Kidney (tissue), 14 donors: ENCODE results near the gene DHRS7C. TPM values are rescaled to one million over a fixed set of nuclear protein-coding genes. Genes with fewer than 3 reads are reported as not detected.

ENCODE experiments used
- DNase-seq, 5 donors: peaks; one replicate each; pipeline ENCODE4 v3.0.0-alpha.2; 2013 to 2020
- FAIRE-seq: peaks from 2 replicates; lab custom pipeline; 2012; peaks lifted over from hg19 to GRCh38; lab: Jason Lieb, UNC
- H3K27ac ChIP-seq, 2 donors: one replicate each; pipeline ENCODE4 v1.7.0; 2013; ENCODE audit warnings: low read depth in 2 of 2, low read length in 2 of 2, inconsistent platforms in 1 of 2
- H3K27me3 ChIP-seq: one replicate; pipeline ENCODE4 v1.7.1; 2013; ENCODE audit warnings: low read length, inconsistent platforms; ENCODE audit not compliant: control insufficient read depth, insufficient read depth
- H3K36me3 ChIP-seq, 3 donors: one replicate each; pipeline versions ENCODE4 v1.7.0 to v1.7.1; 2013; ENCODE audit warnings: low read length in 3 of 3, control low read depth in 1 of 3, inconsistent platforms in 1 of 3; ENCODE audit not compliant: insufficient read depth in 3 of 3, control insufficient read depth in 2 of 3
- H3K4me1 ChIP-seq, 3 donors: one replicate each; pipeline versions ENCODE4 v1.7.0 to v1.7.1; 2013; ENCODE audit warnings: low read length in 3 of 3, inconsistent platforms in 1 of 3, low read depth in 1 of 3; ENCODE audit not compliant: control insufficient read depth in 2 of 3, insufficient read depth in 2 of 3
- H3K4me3 ChIP-seq, 3 donors: one replicate each; pipeline versions ENCODE4 v1.7.0 to v1.8.1; 2013; ENCODE audit warnings: low read length in 3 of 3, control low read depth in 1 of 3, inconsistent platforms in 1 of 3
- H3K9ac ChIP-seq, 3 donors: one replicate each; pipeline versions ENCODE4 v1.7.0 to v1.7.1; 2013; ENCODE audit warnings: low read length in 3 of 3, control low read depth in 1 of 3, inconsistent platforms in 1 of 3
- H3K9me3 ChIP-seq, 3 donors: one replicate each; pipeline versions ENCODE4 v1.7.0 to v1.7.1; 2013; ENCODE audit warnings: low read length in 3 of 3, control low read depth in 1 of 3, inconsistent platforms in 1 of 3; ENCODE audit not compliant: control insufficient read depth in 2 of 3, insufficient read depth in 1 of 3
- CTCF ChIP-seq: IDR thresholded peaks from 3 replicates; pipeline ENCODE4 v1.5.1; 2012; ENCODE audit warnings: mild to moderate bottlenecking, moderate library complexity, borderline replicate concordance; ENCODE audit not compliant: insufficient read depth; ENCODE audit errors: extremely low read depth
- intact Hi-C: fragments of 100-400 bp; cut with DNase I; formaldehyde crosslinking; loops from one replicate; pipeline ENCODE4 v1.11.1; 2022
- polyA plus RNA-seq: library from polyadenylated mRNA; stranded (reverse); fragments of 350-450 nt; fragmentation: Illumina TruSeq; extraction: RNeasy Lipid Tissue Mini Kit (QIAGEN cat#74804); gene quantifications from one replicate; pipeline ENCODE4 v1.2.3, GENCODE V29; 2014; ENCODE audit warnings: low read depth, low replicate concordance; ENCODE audit not compliant: insufficient read depth
- total RNA-seq: library from RNA; stranded (reverse); fragmentation: NEBNext Ultra II Directional; extraction: Animal tissue kit (Norgen Biotek cat#: 25700); gene quantifications from one replicate; pipeline ENCODE4 v1.2.1, GENCODE V29; 2021
- donor health status: control.
- donor health status: control.
- donor health status: control.
- donor health status: control.
- donor health status: control.
- donor health status: DM: yes; HTN: yes; CAD: no.
- donor health status: Normal renal cell carcinoma (clear cell type).

DHRS7C gene
- total and polyA plus RNA-seq, 2 donors from 2014 or later: not detected

GRCh38 chr17:9833922-9834321, 42.5 kb upstream of the DHRS7C start:
- Histone ChIP-seq H3K27me3 (no peaks in the 10 kb centered on the region), H3K4me3 (no peak overlapping the region), H3K4me1 (no peaks in the 10 kb centered on the region), H3K36me3 (no peaks in the 10 kb centered on the region), H3K9me3 (no peaks in the 10 kb centered on the region), H3K27ac (no peak overlapping the region), H3K9ac (no peak overlapping the region)
- intact Hi-C loops: no loop called here
- TF ChIP-seq CTCF: no peak
- FAIRE-seq: no peak
- no peak for DNase-seq

- no peaks in the 10 kb centered on the region for H3K27me3 ChIP-seq
- intact Hi-C loops: no loop called here
- no peak overlapping the region for H3K4me3 ChIP-seq
- H3K9ac ChIP-seq: no peak overlapping the region
- TF ChIP-seq CTCF: no peak
- H3K27ac ChIP-seq: no peak overlapping the region
- FAIRE-seq (no peak), DNase-seq (no peak)
- H3K36me3 ChIP-seq: no peaks in the 10 kb centered on the region
- no peaks in the 10 kb centered on the region for H3K9me3 ChIP-seq
- H3K4me1 ChIP-seq: no peaks in the 10 kb centered on the region
Observed at GRCh38 chr17:9830711-9831110, 39.3 kb upstream of the DHRS7C start.

GRCh38 chr17:9829343-9829742, 38.0 kb upstream of the DHRS7C start:
- DNase-seq: no peak
- intact Hi-C loops: no loop called here
- FAIRE-seq: no peak
- no peak for TF ChIP-seq CTCF
- no peaks in the 10 kb centered on the region for H3K9me3 ChIP-seq
- no peak overlapping the region for H3K9ac ChIP-seq
- H3K27me3 ChIP-seq: no peaks in the 10 kb centered on the region
- no peak overlapping the region for H3K4me3 ChIP-seq
- H3K36me3 ChIP-seq: no peaks in the 10 kb centered on the region
- H3K4me1 ChIP-seq: no peaks in the 10 kb centered on the region
- no peak overlapping the region for H3K27ac ChIP-seq
